Measurements from ENCODE around the gene PA2G4. TPM values are rescaled to one million over a fixed set of nuclear protein-coding genes. Genes with fewer than 3 reads are reported as not detected.

PA2G4 gene
- total and polyA plus RNA-seq, 2 of the 4 experiments (the other 2 are of a cell fraction) = 158 to 198 TPM

- CTCF ChIA-PET = no interaction called here
- WGBS, 2 experiments (ENCODE audit: extremely low coverage in 2 of 2, insufficient read length in 1 of 2) = no CpG with 5 or more reads among the region's 3 CpGs
Measured at GRCh38 chr12:56082967-56083366, 21.4 kb upstream of the PA2G4 start.

More at GRCh38 chr12:56082967-56083366, 21.4 kb upstream of the PA2G4 start:
- H2AK5ac ChIP-seq (ENCODE audit: low read depth, low read length) = no peak overlapping the region
- DNase-seq (no peak), ATAC-seq (ENCODE audit: low read depth) (no peak)
- TF ChIP-seq CHD1 (IDR thresholded peaks at IDR 0.05; ENCODE audit: low read depth, low read length) (no peak), MAZ (IDR thresholded peaks at IDR 0.05; ENCODE audit: borderline replicate concordance, low read depth, low read length) (no peak), POLR2A (IDR thresholded peaks at IDR 0.05; ENCODE audit: low read depth, low read length) (no peak), RCOR1 (IDR thresholded peaks at IDR 0.05; ENCODE audit: insufficient replicate concordance, low read length) (no peak), MAFK (IDR thresholded peaks at IDR 0.05; ENCODE audit: low read depth, low read length) (no peak), SMC3 (IDR thresholded peaks at IDR 0.05; ENCODE audit: low read depth, low read length) (no peak), FOS (IDR thresholded peaks at IDR 0.05; ENCODE audit: low read depth, low read length) (no peak), NFE2L2 (IDR thresholded peaks at IDR 0.05; ENCODE audit: low read depth, low read length) (no peak)
- no peaks in the 10 kb centered on the region for H3K9me3 ChIP-seq (ENCODE audit: control insufficient read depth, insufficient read depth, low read length)
- no peak overlapping the region for H3K4me2 ChIP-seq (ENCODE audit: low read depth, low read length)
- H3K9me1 ChIP-seq (ENCODE audit: insufficient read depth, low read length) = 0 out of 2 replicates have a peak, but pooled peaks cover 3% of the 10 kb centered on the region
- no peak overlapping the region for H3K56ac ChIP-seq (ENCODE audit: extremely low read depth, insufficient read depth, low read length)
- in situ Hi-C loops (cut with MboI; ENCODE audit: low sequenced_read_pairs) = no loop called here
- peaks cover 40% of the 10 kb centered on the region for H3K27me3 ChIP-seq (ENCODE audit: control insufficient read depth, insufficient read depth, low read length)
- H4K20me1 ChIP-seq (ENCODE audit: insufficient read depth, low read length) = no peaks in the 10 kb centered on the region; the same call in 1 of the 2 replicates
- no peak overlapping the region for H3K18ac ChIP-seq (ENCODE audit: low read depth, low read length)
- no peak overlapping the region for H4K91ac ChIP-seq (ENCODE audit: insufficient read depth, low read depth, low read length)
- intact Hi-C loops (cut with micrococcal nuclease) = no loop called here
- H3K9ac ChIP-seq (ENCODE audit: low read depth, low read length) = no peak overlapping the region
- H2BK120ac ChIP-seq (ENCODE audit: low read depth, low read length) = no peak overlapping the region
- no peak overlapping the region for H2BK5ac ChIP-seq (ENCODE audit: low read depth, low read length, poor library complexity, severe bottlenecking)
- no peak overlapping the region for H2AK9ac ChIP-seq (replicated peaks; ENCODE audit: low read depth, low read length, poor library complexity)
- H2BK15ac ChIP-seq (ENCODE audit: low read depth, low read length) = no peak overlapping the region
- no peak overlapping the region for H4K8ac ChIP-seq (ENCODE audit: low read depth in 2 of 2, low read length in 2 of 2)
- H3K36me3 ChIP-seq (ENCODE audit: control insufficient read depth, insufficient read depth, low read length) = no peaks in the 10 kb centered on the region
- no peak overlapping the region for H4K5ac ChIP-seq (ENCODE audit: low read depth, low read length)
- no peak overlapping the region for H3K27ac ChIP-seq (ENCODE audit: insufficient read depth, low read length)
- H3K4me3 ChIP-seq (ENCODE audit: insufficient read depth, low read depth, low read length) = no peak overlapping the region
- dilution Hi-C loops (cut with HindIII; ENCODE audit: low sequenced_read_pairs, unreplicated experiment) = no loop called here
- POLR2A ChIA-PET (ENCODE audit: unreplicated experiment) = no interaction called here
- H2BK20ac ChIP-seq (ENCODE audit: low read depth, low read length) = no peak overlapping the region
- H3K23ac ChIP-seq (ENCODE audit: low read depth, low read length) = no peak overlapping the region
- no peak overlapping the region for H3K4ac ChIP-seq (ENCODE audit: low read depth, low read length)
- no peaks in the 10 kb centered on the region for H3K79me1 ChIP-seq (ENCODE audit: low read depth in 1 of 2, low read length in 2 of 2)
- no peak overlapping the region for H3K14ac ChIP-seq (replicated peaks; ENCODE audit: low read depth, low read length)
- BruUV-seq (replicated peaks) = no TSS peak
- H3K4me1 ChIP-seq (ENCODE audit: control insufficient read depth, insufficient read depth, low read length) = peaks cover 4% of the 10 kb centered on the region; the same call in 1 of the 2 replicates
- no peak overlapping the region for H2AFZ ChIP-seq (replicated peaks; ENCODE audit: low read length, poor library complexity)
